Measurements from ENCODE around the gene KIF19. TPM values are rescaled to one million over a fixed set of nuclear protein-coding genes. Genes with fewer than 3 reads are reported as not detected.
"Not testable (repeated sequence)": the region's sequence is repeated elsewhere in the genome, so short reads cannot be mapped to it uniquely, and the experiment has no call there.

Gene KIF19
- polyA plus RNA-seq (2011; rRNA removed) = not detected in 2 replicates
- polyA minus RNA-seq (2011; rRNA and poly(A)+ RNA removed) = not detected in 2 replicates

- DNase-seq (ENCODE audit: low read depth) = no peak
- no peaks in the 10 kb centered on the region for H3K36me3 ChIP-seq (ENCODE audit: control insufficient read depth, insufficient read depth, low read length)
- H3K4me3 ChIP-seq (ENCODE audit: low read depth, low read length) = no peak within 1 kb of the TSS
- CTCF ChIA-PET = no interaction called here
- H3K27me3 ChIP-seq (ENCODE audit: control insufficient read depth, insufficient read depth, low read length) = no peaks in the 10 kb centered on the region
- POLR2A ChIA-PET = no interaction called here
- no peak for TF ChIP-seq CTCF (IDR thresholded peaks at IDR 0.05; ENCODE audit: insufficient read depth, low read depth, low read length)
Observed at GRCh38 chr17:74325743-74326379, at the start of gene KIF19. Gene KIF19, plus strand, starts transcription at chr17:74326226. Its CDS starts 124 bp downstream, at chr17:74326350.

GRCh38 chr17:74276541-74277009, 49.5 kb upstream of the KIF19 start:
- no peaks in the 10 kb centered on the region for H3K27me3 ChIP-seq (ENCODE audit: control insufficient read depth, insufficient read depth, low read length)
- H3K36me3 ChIP-seq (ENCODE audit: control insufficient read depth, insufficient read depth, low read length) = no peaks in the 10 kb centered on the region
- ChIA-PET CTCF (no interaction called here), POLR2A (no interaction called here)
- no peak overlapping the region for H3K4me3 ChIP-seq (ENCODE audit: low read depth, low read length)
- no peak for TF ChIP-seq CTCF (IDR thresholded peaks at IDR 0.05; ENCODE audit: insufficient read depth, low read depth, low read length)
- no peak for DNase-seq (ENCODE audit: low read depth)

GRCh38 chr17:74277935-74278334, 48.1 kb upstream of the KIF19 start:
- Histone ChIP-seq H3K36me3 (ENCODE audit: control insufficient read depth, insufficient read depth, low read length) (no peaks in the 10 kb centered on the region), H3K27me3 (ENCODE audit: control insufficient read depth, insufficient read depth, low read length) (no peaks in the 10 kb centered on the region), H3K4me3 (ENCODE audit: low read depth, low read length) (no peak overlapping the region)
- DNase-seq (ENCODE audit: low read depth) = no peak
- ChIA-PET POLR2A (no interaction called here), CTCF (no interaction called here)
- TF ChIP-seq CTCF (IDR thresholded peaks at IDR 0.05; ENCODE audit: insufficient read depth, low read depth, low read length) = no peak

GRCh38 chr17:74279617-74280016, 46.4 kb upstream of the KIF19 start:
- H3K27me3 ChIP-seq (ENCODE audit: control insufficient read depth, insufficient read depth, low read length); DNase-seq (ENCODE audit: low read depth); H3K36me3 ChIP-seq (ENCODE audit: control insufficient read depth, insufficient read depth, low read length); POLR2A ChIA-PET; H3K4me3 ChIP-seq (ENCODE audit: low read depth, low read length): not testable (repeated sequence)
- CTCF ChIA-PET = interaction anchor here (0.6 kb wide), 1 partner anchor 1103 kb away, joined by 4 read pairs; no protein-coding TSS in a partner anchor

GRCh38 chr17:74280093-74280513, 45.9 kb upstream of the KIF19 start:
- H3K36me3 ChIP-seq (ENCODE audit: control insufficient read depth, insufficient read depth, low read length) = no peaks in the 10 kb centered on the region
- CTCF ChIA-PET = no interaction called here

More at GRCh38 chr17:74280093-74280513, 45.9 kb upstream of the KIF19 start:
- no peak for DNase-seq (ENCODE audit: low read depth)
- POLR2A ChIA-PET = no interaction called here
- Histone ChIP-seq H3K4me3 (ENCODE audit: low read depth, low read length) (no peak overlapping the region), H3K27me3 (ENCODE audit: control insufficient read depth, insufficient read depth, low read length) (no peaks in the 10 kb centered on the region)
- TF ChIP-seq CTCF (IDR thresholded peaks at IDR 0.05; ENCODE audit: insufficient read depth, low read depth, low read length) = no peak
